NT2/D1 (cell line): ENCODE results near the gene TTBK2.

Experiments
- YY1 ChIP-seq: IDR thresholded peaks from 2 replicates; pipeline ENCODE4 v1.6.1; 2011; ENCODE audit not compliant: insufficient read length, insufficient read depth
- ZNF274 ChIP-seq: IDR thresholded peaks from 2 replicates; pipeline ENCODE4 v1.6.1; 2011; ENCODE audit warnings: mild to moderate bottlenecking, low read depth, low read length

DNA sequence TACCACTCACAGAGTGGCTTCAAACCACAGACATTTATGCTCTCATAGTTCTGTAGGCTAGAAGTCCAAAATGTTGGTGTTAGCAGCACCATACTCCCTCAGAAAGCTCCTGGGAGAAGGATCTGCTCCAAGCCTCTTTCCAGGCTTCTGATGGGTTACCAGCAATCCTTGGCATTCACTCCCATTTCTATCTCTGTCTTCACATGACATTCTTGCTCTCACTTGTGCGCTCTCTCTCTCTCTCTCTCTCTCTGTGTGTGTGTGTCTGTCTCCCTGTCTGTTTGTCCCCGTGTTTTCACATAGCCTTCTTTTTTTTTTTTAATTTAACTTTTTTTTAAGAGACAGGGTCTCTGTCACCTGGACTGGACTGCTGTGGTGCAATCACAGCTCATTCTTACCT lies 209.9 kb downstream of the TTBK2 start:
- TF ChIP-seq YY1 (no peak), ZNF274 (no peak)
